Measurements from ENCODE around the gene IRF8.

IRF8 gene

DNA sequence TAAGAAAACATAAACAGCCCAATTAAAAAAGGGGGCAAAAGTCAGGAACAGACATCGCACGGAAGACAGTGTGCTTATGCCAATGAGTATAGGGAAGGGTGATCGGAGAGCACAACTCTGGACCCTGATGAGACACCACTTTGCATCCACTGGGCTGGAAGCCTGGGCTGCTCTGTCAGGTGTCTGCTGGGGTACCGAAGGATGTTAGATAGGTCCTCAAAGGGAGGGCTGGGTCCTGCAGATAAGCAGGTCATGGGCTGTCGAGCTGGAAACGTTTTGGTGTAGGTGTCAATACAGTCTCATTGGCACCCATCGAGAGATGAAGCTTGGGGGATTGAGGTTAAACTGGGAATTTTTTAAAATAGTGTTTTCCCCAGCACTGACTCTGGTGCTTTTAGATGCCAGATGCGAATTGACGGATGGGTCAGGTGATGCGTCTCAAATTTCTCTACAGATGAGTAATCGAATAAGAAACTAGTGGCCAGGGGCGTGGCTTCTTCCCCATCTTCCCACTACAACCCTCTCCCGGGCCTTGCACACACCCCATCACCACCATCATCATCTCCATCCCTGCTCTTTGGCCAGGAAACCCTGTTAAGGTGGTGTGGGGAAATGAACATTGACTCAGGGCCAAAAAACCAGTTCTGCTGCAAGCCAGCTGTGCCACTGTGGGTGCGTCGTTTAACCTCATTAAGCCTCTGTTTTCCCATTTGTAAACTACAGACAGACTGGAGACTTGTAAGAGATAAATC, 47.8 kb upstream of the IRF8 start:
- Histone ChIP-seq H3K14ac (ENCODE audit: low read length in 2 of 2) (no peak overlapping the region), H3K9ac (ENCODE audit: low read length) (no peak overlapping the region)
- 93% methylated on average over 10 of the region's 15 CpGs for WGBS

GRCh38 chr16:85853547-85854545, 45.1 kb upstream of the IRF8 start:
- Histone ChIP-seq H2BK12ac (ENCODE audit: low read length in 2 of 2) (no peak overlapping the region), H3K4me3 (ENCODE audit: insufficient read depth in 1 of 2, low read depth in 1 of 2, low read length in 2 of 2) (no peak overlapping the region), H3K36me3 (ENCODE audit: control insufficient read depth in 1 of 2, insufficient read depth in 2 of 2, low read depth in 1 of 2, low read length in 2 of 2) (no peaks in the 10 kb centered on the region), H3K18ac (ENCODE audit: low read depth in 1 of 2, low read length in 2 of 2) (no peak overlapping the region), H3K4ac (ENCODE audit: low read depth in 1 of 2, low read length in 2 of 2) (no peak overlapping the region), H4K91ac (ENCODE audit: low read length) (no peak overlapping the region), H4K8ac (ENCODE audit: low read length) (no peak overlapping the region), H3K9ac (ENCODE audit: low read length) (no peak overlapping the region), H2AFZ (ENCODE audit: low read depth, low read length) (no peak overlapping the region), H3K14ac (ENCODE audit: low read length in 2 of 2) (no peak overlapping the region), H2BK5ac (ENCODE audit: low read depth, low read length, poor library complexity, severe bottlenecking) (no peak overlapping the region), H2BK15ac (ENCODE audit: low read depth, poor library complexity, severe bottlenecking) (no peak overlapping the region), H3K27ac (ENCODE audit: low read length, poor library complexity, severe bottlenecking) (no peak overlapping the region), H3K79me1 (replicated peaks; ENCODE audit: low read length, poor library complexity, severe bottlenecking) (no peaks in the 10 kb centered on the region), H3K4me2 (ENCODE audit: low read length, poor library complexity, severe bottlenecking) (no peak overlapping the region), H2BK120ac (ENCODE audit: low read depth, low read length) (no peak overlapping the region), H2AK5ac (ENCODE audit: low read length, severe bottlenecking) (no peak overlapping the region), H3K4me1 (ENCODE audit: control insufficient read depth, insufficient read depth, low read depth, low read length) (no peaks in the 10 kb centered on the region), H3K9me3 (ENCODE audit: control insufficient read depth, low read length) (peaks cover 4% of the 10 kb centered on the region), H3K23ac (ENCODE audit: low read length in 2 of 2) (no peak overlapping the region), H3K27me3 (ENCODE audit: control insufficient read depth in 1 of 2, insufficient read depth in 1 of 2, low read length in 2 of 2) (peaks cover 3 to 60% of the 10 kb centered on the region in 2 experiments)
- no peak for DNase-seq
- WGBS = 77% methylated on average over 16 of the region's 16 CpGs

More for the DNA sequence above, 47.8 kb upstream of the IRF8 start:
- Histone ChIP-seq H3K27me3 (ENCODE audit: control insufficient read depth in 1 of 2, insufficient read depth in 1 of 2, low read length in 2 of 2) (peaks cover 3 to 65% of the 10 kb centered on the region in 2 experiments), H2AK5ac (ENCODE audit: low read length, severe bottlenecking) (no peak overlapping the region), H2BK5ac (ENCODE audit: low read depth, low read length, poor library complexity, severe bottlenecking) (no peak overlapping the region), H2BK12ac (ENCODE audit: low read length in 2 of 2) (no peak overlapping the region), H3K23ac (ENCODE audit: low read length in 2 of 2) (no peak overlapping the region), H2BK120ac (ENCODE audit: low read depth, low read length) (no peak overlapping the region), H3K4me3 (ENCODE audit: insufficient read depth in 1 of 2, low read depth in 1 of 2, low read length in 2 of 2) (no peak overlapping the region), H3K4me2 (ENCODE audit: low read length, poor library complexity, severe bottlenecking) (no peak overlapping the region), H3K18ac (ENCODE audit: low read depth in 1 of 2, low read length in 2 of 2) (no peak overlapping the region), H3K4me1 (ENCODE audit: control insufficient read depth, insufficient read depth, low read depth, low read length) (no peaks in the 10 kb centered on the region), H4K91ac (ENCODE audit: low read length) (no peak overlapping the region), H3K27ac (ENCODE audit: low read length, poor library complexity, severe bottlenecking) (no peak overlapping the region), H3K79me1 (replicated peaks; ENCODE audit: low read length, poor library complexity, severe bottlenecking) (no peaks in the 10 kb centered on the region), H4K8ac (ENCODE audit: low read length) (no peak overlapping the region), H2BK15ac (ENCODE audit: low read depth, poor library complexity, severe bottlenecking) (no peak overlapping the region), H3K9me3 (ENCODE audit: control insufficient read depth, low read length) (peaks cover 4% of the 10 kb centered on the region), H3K36me3 (ENCODE audit: control insufficient read depth in 1 of 2, insufficient read depth in 2 of 2, low read depth in 1 of 2, low read length in 2 of 2) (no peaks in the 10 kb centered on the region), H2AFZ (ENCODE audit: low read depth, low read length) (no peak overlapping the region), H3K4ac (ENCODE audit: low read depth in 1 of 2, low read length in 2 of 2) (no peak overlapping the region)
- DNase-seq = no peak

DNA sequence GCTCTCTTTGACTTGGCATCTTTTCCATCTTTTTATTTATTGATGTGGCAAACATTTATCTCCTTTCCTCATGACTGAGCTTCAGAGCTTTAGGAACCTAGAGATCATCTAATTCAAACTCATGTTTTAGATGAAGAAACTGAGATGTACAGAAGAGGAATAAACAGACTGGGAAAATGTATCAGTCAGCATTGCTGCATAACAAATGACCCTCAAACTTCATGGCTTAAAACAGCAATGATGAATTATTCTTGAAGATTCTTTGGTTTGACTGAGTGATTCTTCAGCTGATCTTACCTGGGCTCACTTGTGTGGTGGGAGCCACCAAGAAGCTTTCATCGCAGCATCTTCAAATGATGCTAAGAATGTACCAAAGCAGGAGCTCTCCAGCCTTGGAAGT, 44.0 kb upstream of the IRF8 start:
- no peaks in the 10 kb centered on the region for H3K4me1 ChIP-seq (ENCODE audit: control insufficient read depth, insufficient read depth, low read depth, low read length)
- no peak for DNase-seq
- H4K8ac ChIP-seq (ENCODE audit: low read length) = no peak overlapping the region
- 100% methylated on average over 1 of the region's 1 CpG for WGBS
- no peak overlapping the region for H3K27ac ChIP-seq (ENCODE audit: low read length, poor library complexity, severe bottlenecking)
- H3K23ac ChIP-seq (ENCODE audit: low read length in 2 of 2) = no peak overlapping the region
- H3K79me1 ChIP-seq (replicated peaks; ENCODE audit: low read length, poor library complexity, severe bottlenecking) = no peaks in the 10 kb centered on the region
- no peak overlapping the region for H2BK15ac ChIP-seq (ENCODE audit: low read depth, poor library complexity, severe bottlenecking)
- no peak overlapping the region for H2AFZ ChIP-seq (ENCODE audit: low read depth, low read length)
- H3K14ac ChIP-seq (ENCODE audit: low read length in 2 of 2) = no peak overlapping the region
- no peak overlapping the region for H3K18ac ChIP-seq (ENCODE audit: low read depth in 1 of 2, low read length in 2 of 2)
- H3K4me3 ChIP-seq (ENCODE audit: insufficient read depth in 1 of 2, low read depth in 1 of 2, low read length in 2 of 2) = no peak overlapping the region
- H2BK5ac ChIP-seq (ENCODE audit: low read depth, low read length, poor library complexity, severe bottlenecking) = no peak overlapping the region
- H3K4me2 ChIP-seq (ENCODE audit: low read length, poor library complexity, severe bottlenecking) = no peak overlapping the region
- H2BK12ac ChIP-seq (ENCODE audit: low read length in 2 of 2) = no peak overlapping the region
- no peak overlapping the region for H3K4ac ChIP-seq (ENCODE audit: low read depth in 1 of 2, low read length in 2 of 2)
- no peaks in the 10 kb centered on the region for H3K36me3 ChIP-seq (ENCODE audit: control insufficient read depth in 1 of 2, insufficient read depth in 2 of 2, low read depth in 1 of 2, low read length in 2 of 2)
- peaks cover 4% of the 10 kb centered on the region for H3K9me3 ChIP-seq (ENCODE audit: control insufficient read depth, low read length)
- H4K91ac ChIP-seq (ENCODE audit: low read length) = no peak overlapping the region
- no peak overlapping the region for H3K9ac ChIP-seq (ENCODE audit: low read length)
- H2BK120ac ChIP-seq (ENCODE audit: low read depth, low read length) = no peak overlapping the region
- H3K27me3 ChIP-seq (ENCODE audit: control insufficient read depth in 1 of 2, insufficient read depth in 1 of 2, low read length in 2 of 2) = peaks cover 3 to 55% of the 10 kb centered on the region in 2 experiments
- H2AK5ac ChIP-seq (ENCODE audit: low read length, severe bottlenecking) = no peak overlapping the region

GRCh38 chr16:85856079-85856478, 42.9 kb upstream of the IRF8 start:
- Histone ChIP-seq H3K9ac (ENCODE audit: low read length) (no peak overlapping the region), H3K14ac (ENCODE audit: low read length in 2 of 2) (no peak overlapping the region), H3K9me3 (ENCODE audit: control insufficient read depth, low read length) (peaks cover 4% of the 10 kb centered on the region), H3K23ac (ENCODE audit: low read length in 2 of 2) (no peak overlapping the region), H4K91ac (ENCODE audit: low read length) (no peak overlapping the region), H3K4me3 (ENCODE audit: insufficient read depth in 1 of 2, low read depth in 1 of 2, low read length in 2 of 2) (no peak overlapping the region), H2AK5ac (ENCODE audit: low read length, severe bottlenecking) (no peak overlapping the region), H2BK5ac (ENCODE audit: low read depth, low read length, poor library complexity, severe bottlenecking) (no peak overlapping the region), H2AFZ (ENCODE audit: low read depth, low read length) (no peak overlapping the region), H2BK15ac (ENCODE audit: low read depth, poor library complexity, severe bottlenecking) (no peak overlapping the region), H3K18ac (ENCODE audit: low read depth in 1 of 2, low read length in 2 of 2) (no peak overlapping the region), H3K79me1 (replicated peaks; ENCODE audit: low read length, poor library complexity, severe bottlenecking) (no peaks in the 10 kb centered on the region), H3K4me1 (ENCODE audit: control insufficient read depth, insufficient read depth, low read depth, low read length) (no peaks in the 10 kb centered on the region), H3K4ac (ENCODE audit: low read depth in 1 of 2, low read length in 2 of 2) (no peak overlapping the region), H3K36me3 (ENCODE audit: control insufficient read depth in 1 of 2, insufficient read depth in 2 of 2, low read depth in 1 of 2, low read length in 2 of 2) (no peaks in the 10 kb centered on the region), H2BK120ac (ENCODE audit: low read depth, low read length) (no peak overlapping the region), H3K27me3 (ENCODE audit: control insufficient read depth in 1 of 2, insufficient read depth in 1 of 2, low read length in 2 of 2) (peaks cover 3 to 54% of the 10 kb centered on the region in 2 experiments), H4K8ac (ENCODE audit: low read length) (no peak overlapping the region), H3K27ac (ENCODE audit: low read length, poor library complexity, severe bottlenecking) (no peak overlapping the region), H2BK12ac (ENCODE audit: low read length in 2 of 2) (no peak overlapping the region), H3K4me2 (ENCODE audit: low read length, poor library complexity, severe bottlenecking) (no peak overlapping the region)
- no peak for DNase-seq
- 76% methylated on average over 6 of the region's 6 CpGs for WGBS
